GM18520 (cell line): ENCODE measurements around the gene SEPHS2.
"Not testable (repeated sequence)": the region's sequence is repeated elsewhere in the genome, so short reads cannot be mapped to it uniquely, and the experiment has no call there.

ENCODE experiments used
- ATAC-seq: cut with Tn5 transposase; IDR thresholded peaks from one replicate; pipeline ENCODE4 v1.9.1; 2021; ENCODE audit not compliant: unreplicated experiment

Gene SEPHS2, protein sequence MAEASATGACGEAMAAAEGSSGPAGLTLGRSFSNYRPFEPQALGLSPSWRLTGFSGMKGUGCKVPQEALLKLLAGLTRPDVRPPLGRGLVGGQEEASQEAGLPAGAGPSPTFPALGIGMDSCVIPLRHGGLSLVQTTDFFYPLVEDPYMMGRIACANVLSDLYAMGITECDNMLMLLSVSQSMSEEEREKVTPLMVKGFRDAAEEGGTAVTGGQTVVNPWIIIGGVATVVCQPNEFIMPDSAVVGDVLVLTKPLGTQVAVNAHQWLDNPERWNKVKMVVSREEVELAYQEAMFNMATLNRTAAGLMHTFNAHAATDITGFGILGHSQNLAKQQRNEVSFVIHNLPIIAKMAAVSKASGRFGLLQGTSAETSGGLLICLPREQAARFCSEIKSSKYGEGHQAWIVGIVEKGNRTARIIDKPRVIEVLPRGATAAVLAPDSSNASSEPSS

DNA sequence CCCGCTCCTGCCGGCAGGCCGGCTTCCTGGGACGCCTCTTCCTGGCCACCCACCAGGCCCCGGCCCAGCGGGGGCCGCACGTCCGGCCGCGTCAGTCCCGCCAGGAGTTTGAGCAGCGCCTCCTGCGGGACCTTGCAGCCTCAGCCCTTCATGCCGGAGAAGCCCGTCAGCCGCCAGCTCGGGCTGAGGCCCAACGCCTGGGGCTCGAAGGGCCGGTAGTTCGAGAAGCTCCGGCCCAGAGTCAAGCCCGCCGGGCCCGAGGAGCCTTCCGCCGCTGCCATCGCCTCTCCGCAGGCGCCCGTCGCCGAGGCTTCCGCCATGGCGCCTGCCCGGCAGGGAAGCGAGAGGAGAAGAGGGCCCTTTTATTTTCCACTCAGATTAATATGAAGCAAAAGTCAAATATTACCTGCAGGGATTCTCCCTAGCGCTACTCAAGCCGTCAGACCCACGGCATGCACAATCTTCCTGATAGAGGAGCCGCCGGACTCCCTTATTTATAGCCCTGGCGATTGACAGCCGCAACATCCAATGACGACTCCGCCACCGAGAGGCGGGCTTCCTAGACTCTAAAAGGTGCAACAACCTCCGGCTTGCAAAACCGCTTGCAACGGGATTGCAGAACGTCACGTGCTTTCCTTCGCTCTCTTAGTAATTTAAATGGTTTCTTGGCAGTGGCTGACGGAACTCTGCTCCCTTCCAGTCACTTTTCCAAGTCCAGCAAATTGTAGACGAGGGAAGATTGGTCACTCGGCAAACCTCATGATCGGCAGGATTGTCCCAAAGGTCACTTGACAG lies at the start of gene SEPHS2:
TSS of gene SEPHS2 (minus strand) at position 467 of the 795 bp plus-strand sequence. CDS start at position 320, 147 bp downstream.
- peak; percentile 77 for ATAC-seq

GRCh38 chr16:30494709-30495108 lies 49.0 kb upstream of the SEPHS2 start:
- ATAC-seq: no peak

GRCh38 chr16:30493941-30494488 lies 48.3 kb upstream of the SEPHS2 start:
- ATAC-seq: no peak

- ATAC-seq: no peak
Measured at GRCh38 chr16:30491744-30492308, 46.2 kb upstream of the SEPHS2 start.

- no peak for ATAC-seq
Measured at GRCh38 chr16:30491229-30491628, 45.6 kb upstream of the SEPHS2 start.

GRCh38 chr16:30490210-30490609 lies 44.5 kb upstream of the SEPHS2 start:
- no peak for ATAC-seq

DNA sequence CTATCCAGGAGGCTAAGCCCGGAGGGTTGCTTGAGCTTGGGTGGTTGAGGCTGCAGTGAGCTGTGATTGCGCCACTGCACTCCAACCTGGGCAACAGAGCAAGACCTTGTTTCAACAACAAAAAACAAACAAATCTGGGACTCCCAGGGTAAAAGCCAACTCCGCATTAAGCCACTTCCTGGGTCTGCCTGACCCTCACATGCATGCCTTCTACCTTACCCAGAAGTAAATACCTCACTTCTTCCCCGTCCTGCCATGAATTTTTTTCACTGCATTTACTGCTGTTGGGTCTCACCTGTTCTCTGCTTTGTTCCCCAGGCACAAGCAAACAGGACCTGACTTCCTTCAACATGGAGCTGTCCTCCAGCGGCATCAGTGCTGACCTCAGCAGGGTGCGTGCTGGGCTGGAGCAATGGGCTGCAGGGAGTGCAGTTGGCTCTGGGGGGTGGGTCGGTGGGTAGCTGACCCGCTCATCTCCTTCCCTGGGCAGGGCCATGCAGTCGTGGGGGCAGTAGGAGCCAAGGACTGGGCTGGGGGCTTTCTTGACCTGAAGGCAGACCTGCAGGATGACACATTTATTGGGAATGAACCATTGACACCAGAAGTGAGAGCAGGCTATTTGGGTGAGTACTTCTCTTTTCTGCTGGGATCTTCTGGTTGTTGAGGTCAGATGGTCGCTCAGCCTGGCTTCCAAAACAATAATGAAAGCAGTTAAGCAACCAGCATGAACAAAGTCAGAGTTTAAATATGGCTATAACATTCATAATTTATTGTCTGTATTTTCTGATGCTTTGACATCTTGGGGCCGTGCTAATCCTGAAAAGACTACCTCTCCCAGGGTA lies 43.3 kb upstream of the SEPHS2 start:
- ATAC-seq: no peak

DNA sequence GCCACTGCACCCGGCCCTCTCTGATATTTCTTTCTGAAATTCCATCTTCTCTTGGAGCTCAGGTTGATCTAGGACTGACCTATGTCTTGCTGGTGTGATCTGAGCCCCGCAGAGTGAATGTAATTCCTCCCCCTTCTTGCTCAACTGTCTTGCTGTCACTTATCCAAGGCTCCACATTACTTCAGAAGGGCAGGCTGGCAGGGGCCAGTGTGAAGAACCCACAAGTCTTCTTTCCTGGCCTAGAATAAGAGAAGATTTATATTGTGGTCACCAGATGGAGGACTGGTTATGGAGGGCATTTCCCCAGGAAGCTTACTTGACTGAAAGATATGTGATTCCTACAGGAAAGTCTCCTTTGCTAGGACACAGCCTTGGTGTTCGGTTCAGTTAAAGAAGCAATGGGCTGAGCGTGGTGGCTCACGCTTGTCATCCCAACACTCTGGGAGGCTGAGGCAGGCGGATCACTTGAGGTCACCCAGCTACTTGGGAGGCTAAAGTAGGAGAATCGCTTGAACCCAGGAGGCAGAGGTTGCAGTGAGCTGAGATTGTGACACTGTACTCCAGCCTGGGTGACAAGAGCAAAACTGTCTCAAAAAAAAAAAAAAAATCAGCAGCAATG lies 40.3 kb upstream of the SEPHS2 start:
- ATAC-seq: no peak

- no peak for ATAC-seq
Measured at GRCh38 chr16:30484887-30485286, 39.2 kb upstream of the SEPHS2 start.

GRCh38 chr16:30482366-30482765 lies 36.7 kb upstream of the SEPHS2 start:
- ATAC-seq: no peak

DNA sequence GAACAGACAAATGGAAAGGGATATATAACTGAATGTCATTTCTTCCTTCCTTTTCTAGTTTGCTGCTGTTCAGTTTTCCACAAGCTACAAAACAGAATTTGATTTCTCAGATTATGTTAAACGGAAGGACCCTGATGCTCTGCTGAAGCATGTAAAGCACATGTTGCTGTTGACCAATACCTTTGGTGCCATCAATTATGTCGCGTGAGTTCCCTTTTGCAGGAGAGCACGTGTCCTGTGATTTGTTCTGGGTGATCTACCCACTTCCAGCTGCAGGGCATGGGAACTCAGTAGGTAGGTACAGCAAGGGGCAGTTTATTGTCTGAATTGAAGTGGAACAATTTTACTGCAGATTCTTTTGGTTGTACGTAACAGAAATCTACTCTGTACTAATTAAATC lies 35.7 kb upstream of the SEPHS2 start:
- ATAC-seq: no peak

DNA sequence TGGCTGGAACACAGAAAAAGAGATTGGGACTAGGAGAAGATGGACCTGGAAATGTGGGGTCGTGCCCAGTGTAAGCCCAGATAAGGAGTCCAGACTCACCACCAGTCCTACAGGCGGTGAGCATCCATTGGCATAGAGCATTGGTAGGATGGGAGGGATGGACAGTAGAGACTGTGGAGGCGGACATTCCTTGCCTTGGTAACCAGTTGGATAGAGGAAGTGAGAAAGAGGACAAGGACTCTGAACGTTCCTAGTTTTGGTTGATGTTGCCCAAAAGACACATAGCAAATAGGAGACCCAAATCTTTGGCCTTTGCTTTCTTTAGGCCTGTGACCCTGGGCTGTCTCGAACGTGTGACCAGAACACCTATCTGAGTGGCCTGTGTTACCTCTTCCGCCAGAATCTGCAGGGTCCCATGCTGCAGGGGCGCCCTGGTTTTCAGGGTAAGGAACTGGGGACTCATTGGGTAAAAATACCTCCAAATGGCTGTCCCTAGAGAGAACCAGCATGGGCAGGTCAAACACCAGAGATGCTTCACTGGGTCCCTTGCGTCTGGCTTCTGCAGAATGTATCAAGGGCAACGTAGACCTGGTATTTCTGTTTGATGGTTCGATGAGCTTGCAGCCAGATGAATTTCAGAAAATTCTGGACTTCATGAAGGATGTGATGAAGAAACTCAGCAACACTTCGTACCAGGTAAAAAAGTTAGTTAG lies 33.2 kb upstream of the SEPHS2 start:
- ATAC-seq: no peak

DNA sequence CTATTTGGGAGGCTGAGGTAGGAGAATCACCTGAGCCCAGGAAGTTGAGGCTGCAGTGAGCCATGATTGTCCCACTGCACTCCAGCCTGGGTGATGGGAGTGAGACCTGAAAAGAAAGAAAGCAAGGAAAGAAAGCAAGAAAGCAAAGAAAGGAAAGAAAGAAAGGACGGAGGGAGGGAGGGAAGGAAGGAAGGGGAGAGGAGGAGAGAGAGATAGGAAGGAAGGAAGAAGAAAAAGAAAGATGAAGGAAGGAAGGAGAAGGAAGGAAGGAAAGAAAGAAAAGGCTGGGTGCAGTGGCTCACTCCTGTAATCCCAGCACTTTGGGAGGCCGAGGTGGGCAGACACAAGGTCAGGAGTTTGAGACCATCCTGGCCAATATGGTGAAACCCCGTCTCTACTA lies 32.1 kb upstream of the SEPHS2 start:
- not testable (repeated sequence) for ATAC-seq

GRCh38 chr16:30476991-30477390 lies 31.3 kb upstream of the SEPHS2 start:
- ATAC-seq: no peak

DNA sequence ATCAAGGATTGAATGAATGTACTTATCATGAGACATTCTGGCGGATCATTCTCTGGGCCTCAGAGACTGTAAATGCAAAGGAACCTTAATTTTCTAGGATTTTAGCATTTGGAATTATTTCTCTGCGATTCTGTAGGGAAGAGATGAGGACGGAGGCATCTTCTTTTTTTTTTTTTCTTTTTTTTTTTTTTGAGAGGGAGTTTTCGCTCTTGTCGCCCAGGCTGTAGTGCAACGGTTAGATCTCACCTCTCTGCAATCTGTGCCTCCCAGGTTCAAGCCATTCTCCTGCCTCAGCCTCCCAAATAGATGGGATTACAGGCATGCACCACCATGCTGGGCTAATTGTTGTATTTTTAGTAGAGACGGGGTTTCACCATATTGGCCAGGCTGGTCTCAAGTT lies 29.0 kb upstream of the SEPHS2 start:
- ATAC-seq: no peak

GRCh38 chr16:30474074-30474452 lies 28.4 kb upstream of the SEPHS2 start:
- ATAC-seq: no peak

DNA sequence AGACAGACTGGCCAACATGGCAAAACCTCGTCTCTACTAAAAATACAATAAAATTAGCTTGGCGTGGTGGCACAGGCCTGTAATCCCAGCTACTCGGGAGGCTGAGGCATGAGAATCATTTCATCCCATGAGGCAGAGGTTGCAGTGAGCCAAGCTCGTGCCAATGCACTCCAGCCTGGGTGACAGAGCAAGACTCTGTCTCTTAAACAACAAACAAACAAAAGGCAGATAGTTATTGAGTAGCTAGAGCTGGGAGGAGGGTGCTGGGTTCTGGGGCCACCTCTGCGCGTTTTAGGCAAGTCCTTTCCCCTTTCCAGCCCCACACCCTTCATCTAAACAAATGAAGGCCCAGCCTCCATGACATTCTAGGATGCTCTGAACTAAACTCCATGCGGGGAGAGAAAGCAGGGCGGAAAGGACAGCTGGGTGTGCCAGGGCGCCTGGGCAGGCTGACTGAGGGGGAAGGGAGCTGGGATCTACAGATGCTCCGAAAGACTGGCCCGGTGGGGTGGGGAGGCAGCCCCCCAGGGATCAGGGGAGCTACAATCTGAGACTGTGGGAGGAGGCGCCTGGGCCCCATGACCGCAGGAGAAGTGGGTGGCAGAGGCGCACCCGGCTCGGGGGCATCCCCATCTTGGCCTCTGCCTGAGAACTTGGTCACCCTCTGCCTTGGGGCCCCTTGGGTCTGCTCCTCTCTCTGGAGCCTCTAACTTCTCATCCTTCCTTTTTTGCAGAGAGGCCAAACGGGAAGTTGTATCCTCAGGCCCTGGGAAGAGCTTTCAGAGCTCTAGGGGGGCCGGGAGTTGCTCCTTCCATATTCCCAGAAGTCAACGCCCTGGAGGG lies 27.8 kb upstream of the SEPHS2 start:
- no peak for ATAC-seq

DNA sequence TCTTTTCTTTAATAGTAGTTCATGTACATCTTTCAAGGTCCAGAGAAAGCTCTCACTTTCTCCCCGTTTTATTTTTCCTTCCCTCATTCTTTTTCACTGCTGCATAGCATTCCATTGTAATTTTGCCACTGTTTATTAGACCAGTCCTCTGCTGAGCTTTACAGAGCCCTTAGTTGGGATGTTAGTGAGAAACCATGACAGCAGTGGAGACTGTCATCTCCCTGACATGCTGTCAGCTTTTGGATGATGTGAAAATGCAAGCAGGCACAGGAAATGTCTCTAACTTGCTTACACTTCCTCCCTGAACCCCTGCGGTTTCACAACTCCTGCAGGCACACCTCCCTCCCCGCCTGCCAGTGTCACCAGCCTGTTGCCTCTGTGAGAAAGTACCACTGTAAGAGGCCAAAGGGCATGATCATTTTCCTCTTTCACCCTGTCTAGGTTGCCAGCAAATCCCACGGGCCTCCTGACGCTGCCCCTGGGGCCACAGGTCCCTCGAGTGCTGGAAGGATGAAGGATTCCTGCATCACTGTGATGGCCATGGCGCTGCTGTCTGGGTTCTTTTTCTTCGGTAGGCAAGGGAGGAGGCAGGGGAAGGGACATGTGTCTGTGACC lies 26.8 kb upstream of the SEPHS2 start, which contains the start of gene ITGAL:
TSS of gene ITGAL (plus strand) at position 415 of the 615 bp plus-strand sequence. CDS start at position 511, 96 bp downstream.
- peak; percentile 53 for ATAC-seq
